WTC11 (cell line): ENCODE measurements around the gene EDA.

Source experiments
- ATF1 ChIP-seq: sonication (generic); formaldehyde crosslinking; IDR thresholded peaks from 2 replicates; pipeline ENCODE4 v1.8.1; 2023; ENCODE audit warnings: mild to moderate bottlenecking, moderate library complexity, missing genetic modification reagents
- CREB1 ChIP-seq: sonication (generic); formaldehyde crosslinking; IDR thresholded peaks from 2 replicates; pipeline ENCODE4 v1.8.0; 2023; ENCODE audit warnings: mild to moderate bottlenecking, missing genetic modification reagents
- ELF4 ChIP-seq: sonication (generic); formaldehyde crosslinking; IDR thresholded peaks from 2 replicates; pipeline ENCODE4 v1.8.1; 2022; ENCODE audit warnings: low read depth, mild to moderate bottlenecking, moderate library complexity, missing genetic modification reagents
- IRF2 ChIP-seq: sonication (generic); formaldehyde crosslinking; IDR thresholded peaks from 2 replicates; pipeline ENCODE4 v1.8.0; 2022; ENCODE audit warnings: low read depth, missing genetic modification reagents, borderline replicate concordance
- MXD4 ChIP-seq: fragments of 250-450 bp; sonication (Bioruptor Pico); IDR thresholded peaks from 2 replicates; pipeline ENCODE4 v1.8.0; 2021; ENCODE audit warnings: mild to moderate bottlenecking, moderate library complexity, borderline replicate concordance
- NR2C2 ChIP-seq: sonication (generic); formaldehyde crosslinking; IDR thresholded peaks from 2 replicates; pipeline ENCODE4 v1.8.0; 2022; ENCODE audit warnings: mild to moderate bottlenecking, missing genetic modification reagents
- SP1 ChIP-seq: sonication (generic); formaldehyde crosslinking; conservative IDR thresholded peaks from 2 replicates; pipeline ENCODE4 v1.8.1; 2022; ENCODE audit warnings: missing genetic modification reagents
- TEAD4 ChIP-seq: sonication (generic); formaldehyde crosslinking; IDR thresholded peaks from 2 replicates; pipeline ENCODE4 v1.8.0; 2022; ENCODE audit warnings: mild to moderate bottlenecking, missing genetic modification reagents
- TF ChIP-seq, protein P1 (sequence below): sonication (generic); formaldehyde crosslinking; IDR thresholded peaks from 2 replicates; pipeline ENCODE4 v1.8.1; 2023; ENCODE audit warnings: mild to moderate bottlenecking, moderate library complexity, missing genetic modification reagents
- TF ChIP-seq, protein P2 (sequence below): fragments of 200-600 bp; IDR thresholded peaks from 2 replicates; pipeline ENCODE4 v1.8.0; 2022; ENCODE audit warnings: antibody characterized with exemption
- TF ChIP-seq, protein P3 (sequence below): sonication (generic); formaldehyde crosslinking; IDR thresholded peaks from 2 replicates; pipeline ENCODE4 v1.8.1; 2023; ENCODE audit warnings: mild to moderate bottlenecking, missing genetic modification reagents, moderate library complexity
- TF ChIP-seq, protein P4 (sequence below): sonication (generic); formaldehyde crosslinking; conservative IDR thresholded peaks from 2 replicates; pipeline ENCODE4 v1.8.1; 2022; ENCODE audit warnings: mild to moderate bottlenecking, missing genetic modification reagents
- TF ChIP-seq, protein P5 (sequence below): sonication (generic); formaldehyde crosslinking; IDR thresholded peaks from 2 replicates; pipeline ENCODE4 v1.8.0; 2022; ENCODE audit warnings: missing genetic modification reagents
- TF ChIP-seq, protein P6 (sequence below): sonication (generic); formaldehyde crosslinking; IDR thresholded peaks from 2 replicates; pipeline ENCODE4 v1.8.0; 2023; ENCODE audit warnings: missing genetic modification reagents

DNA sequence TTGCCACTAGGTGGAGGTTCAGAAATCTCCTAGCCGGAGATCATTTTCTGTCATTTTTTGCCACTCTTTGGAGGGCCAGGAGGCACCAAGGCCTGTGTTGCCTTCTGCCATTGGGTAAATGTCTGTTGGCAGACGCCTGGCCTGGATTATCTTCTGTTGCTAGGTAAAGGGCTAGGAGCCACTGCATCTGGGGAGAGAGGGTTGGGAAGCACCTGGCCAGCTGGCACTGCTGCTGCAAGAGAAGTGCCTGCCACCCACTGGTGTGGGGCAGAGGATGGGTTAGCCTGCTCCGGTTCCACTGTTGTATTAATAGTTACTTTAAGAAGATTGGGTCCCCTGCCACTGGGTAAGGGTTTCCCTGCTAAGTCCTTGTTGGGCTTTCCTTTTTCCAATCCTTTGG lies 375.8 kb downstream of the EDA start:
- TF ChIP-seq CREB1 (CRISPR knock-in tag) (no peak), MXD4 (CRISPR knock-in tag) (no peak), TEAD4 (CRISPR knock-in tag) (no peak), ELF4 (CRISPR knock-in tag) (no peak), IRF2 (no peak), ATF1 (CRISPR knock-in tag) (no peak), SP1 (CRISPR knock-in tag) (no peak), NR2C2 (CRISPR knock-in tag) (no peak)
- TF ChIP-seq, protein P1, sequence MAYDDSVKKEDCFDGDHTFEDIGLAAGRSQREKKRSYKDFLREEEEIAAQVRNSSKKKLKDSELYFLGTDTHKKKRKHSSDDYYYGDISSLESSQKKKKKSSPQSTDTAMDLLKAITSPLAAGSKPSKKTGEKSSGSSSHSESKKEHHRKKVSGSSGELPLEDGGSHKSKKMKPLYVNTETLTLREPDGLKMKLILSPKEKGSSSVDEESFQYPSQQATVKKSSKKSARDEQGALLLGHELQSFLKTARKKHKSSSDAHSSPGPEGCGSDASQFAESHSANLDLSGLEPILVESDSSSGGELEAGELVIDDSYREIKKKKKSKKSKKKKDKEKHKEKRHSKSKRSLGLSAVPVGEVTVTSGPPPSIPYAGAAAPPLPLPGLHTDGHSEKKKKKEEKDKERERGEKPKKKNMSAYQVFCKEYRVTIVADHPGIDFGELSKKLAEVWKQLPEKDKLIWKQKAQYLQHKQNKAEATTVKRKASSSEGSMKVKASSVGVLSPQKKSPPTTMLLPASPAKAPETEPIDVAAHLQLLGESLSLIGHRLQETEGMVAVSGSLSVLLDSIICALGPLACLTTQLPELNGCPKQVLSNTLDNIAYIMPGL (CRISPR knock-in tag) = no peak
- TF ChIP-seq, protein P2, sequence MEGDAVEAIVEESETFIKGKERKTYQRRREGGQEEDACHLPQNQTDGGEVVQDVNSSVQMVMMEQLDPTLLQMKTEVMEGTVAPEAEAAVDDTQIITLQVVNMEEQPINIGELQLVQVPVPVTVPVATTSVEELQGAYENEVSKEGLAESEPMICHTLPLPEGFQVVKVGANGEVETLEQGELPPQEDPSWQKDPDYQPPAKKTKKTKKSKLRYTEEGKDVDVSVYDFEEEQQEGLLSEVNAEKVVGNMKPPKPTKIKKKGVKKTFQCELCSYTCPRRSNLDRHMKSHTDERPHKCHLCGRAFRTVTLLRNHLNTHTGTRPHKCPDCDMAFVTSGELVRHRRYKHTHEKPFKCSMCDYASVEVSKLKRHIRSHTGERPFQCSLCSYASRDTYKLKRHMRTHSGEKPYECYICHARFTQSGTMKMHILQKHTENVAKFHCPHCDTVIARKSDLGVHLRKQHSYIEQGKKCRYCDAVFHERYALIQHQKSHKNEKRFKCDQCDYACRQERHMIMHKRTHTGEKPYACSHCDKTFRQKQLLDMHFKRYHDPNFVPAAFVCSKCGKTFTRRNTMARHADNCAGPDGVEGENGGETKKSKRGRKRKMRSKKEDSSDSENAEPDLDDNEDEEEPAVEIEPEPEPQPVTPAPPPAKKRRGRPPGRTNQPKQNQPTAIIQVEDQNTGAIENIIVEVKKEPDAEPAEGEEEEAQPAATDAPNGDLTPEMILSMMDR = no peak
- TF ChIP-seq, protein P3, sequence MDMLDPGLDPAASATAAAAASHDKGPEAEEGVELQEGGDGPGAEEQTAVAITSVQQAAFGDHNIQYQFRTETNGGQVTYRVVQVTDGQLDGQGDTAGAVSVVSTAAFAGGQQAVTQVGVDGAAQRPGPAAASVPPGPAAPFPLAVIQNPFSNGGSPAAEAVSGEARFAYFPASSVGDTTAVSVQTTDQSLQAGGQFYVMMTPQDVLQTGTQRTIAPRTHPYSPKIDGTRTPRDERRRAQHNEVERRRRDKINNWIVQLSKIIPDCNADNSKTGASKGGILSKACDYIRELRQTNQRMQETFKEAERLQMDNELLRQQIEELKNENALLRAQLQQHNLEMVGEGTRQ = no peak
- TF ChIP-seq, protein P4, sequence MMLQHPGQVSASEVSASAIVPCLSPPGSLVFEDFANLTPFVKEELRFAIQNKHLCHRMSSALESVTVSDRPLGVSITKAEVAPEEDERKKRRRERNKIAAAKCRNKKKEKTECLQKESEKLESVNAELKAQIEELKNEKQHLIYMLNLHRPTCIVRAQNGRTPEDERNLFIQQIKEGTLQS (CRISPR knock-in tag) = no peak
- TF ChIP-seq, protein P5, sequence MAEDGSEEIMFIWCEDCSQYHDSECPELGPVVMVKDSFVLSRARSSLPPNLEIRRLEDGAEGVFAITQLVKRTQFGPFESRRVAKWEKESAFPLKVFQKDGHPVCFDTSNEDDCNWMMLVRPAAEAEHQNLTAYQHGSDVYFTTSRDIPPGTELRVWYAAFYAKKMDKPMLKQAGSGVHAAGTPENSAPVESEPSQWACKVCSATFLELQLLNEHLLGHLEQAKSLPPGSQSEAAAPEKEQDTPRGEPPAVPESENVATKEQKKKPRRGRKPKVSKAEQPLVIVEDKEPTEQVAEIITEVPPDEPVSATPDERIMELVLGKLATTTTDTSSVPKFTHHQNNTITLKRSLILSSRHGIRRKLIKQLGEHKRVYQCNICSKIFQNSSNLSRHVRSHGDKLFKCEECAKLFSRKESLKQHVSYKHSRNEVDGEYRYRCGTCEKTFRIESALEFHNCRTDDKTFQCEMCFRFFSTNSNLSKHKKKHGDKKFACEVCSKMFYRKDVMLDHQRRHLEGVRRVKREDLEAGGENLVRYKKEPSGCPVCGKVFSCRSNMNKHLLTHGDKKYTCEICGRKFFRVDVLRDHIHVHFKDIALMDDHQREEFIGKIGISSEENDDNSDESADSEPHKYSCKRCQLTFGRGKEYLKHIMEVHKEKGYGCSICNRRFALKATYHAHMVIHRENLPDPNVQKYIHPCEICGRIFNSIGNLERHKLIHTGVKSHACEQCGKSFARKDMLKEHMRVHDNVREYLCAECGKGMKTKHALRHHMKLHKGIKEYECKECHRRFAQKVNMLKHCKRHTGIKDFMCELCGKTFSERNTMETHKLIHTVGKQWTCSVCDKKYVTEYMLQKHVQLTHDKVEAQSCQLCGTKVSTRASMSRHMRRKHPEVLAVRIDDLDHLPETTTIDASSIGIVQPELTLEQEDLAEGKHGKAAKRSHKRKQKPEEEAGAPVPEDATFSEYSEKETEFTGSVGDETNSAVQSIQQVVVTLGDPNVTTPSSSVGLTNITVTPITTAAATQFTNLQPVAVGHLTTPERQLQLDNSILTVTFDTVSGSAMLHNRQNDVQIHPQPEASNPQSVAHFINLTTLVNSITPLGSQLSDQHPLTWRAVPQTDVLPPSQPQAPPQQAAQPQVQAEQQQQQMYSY (CRISPR knock-in tag) = no peak
- TF ChIP-seq, protein P6, sequence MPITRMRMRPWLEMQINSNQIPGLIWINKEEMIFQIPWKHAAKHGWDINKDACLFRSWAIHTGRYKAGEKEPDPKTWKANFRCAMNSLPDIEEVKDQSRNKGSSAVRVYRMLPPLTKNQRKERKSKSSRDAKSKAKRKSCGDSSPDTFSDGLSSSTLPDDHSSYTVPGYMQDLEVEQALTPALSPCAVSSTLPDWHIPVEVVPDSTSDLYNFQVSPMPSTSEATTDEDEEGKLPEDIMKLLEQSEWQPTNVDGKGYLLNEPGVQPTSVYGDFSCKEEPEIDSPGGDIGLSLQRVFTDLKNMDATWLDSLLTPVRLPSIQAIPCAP (CRISPR knock-in tag) = no peak
